CD4-positive, alpha-beta T cell (primary cell): ENCODE data around the gene SPNS3. TPM values are rescaled to one million over a fixed set of nuclear protein-coding genes. Genes with fewer than 3 reads are reported as not detected.

Source experiments
- ATAC-seq: fragments of 200-7000 bp; cut with Tn5 transposase; one replicate; pipeline ENCODE4 v1.10.0; 2022; ENCODE audit warnings: mild to moderate bottlenecking; ENCODE audit not compliant: poor library complexity
- CTCF ChIA-PET: fragments of 350-600 bp; sonication (Branson Sonifier 250); formaldehyde crosslinking; loops from one replicate; lab custom pipeline; 2021; ENCODE audit warnings: antibody characterized with exemption, inconsistent platforms; lab: Charles Lee
- POLR2A ChIA-PET: fragments of 350-600 bp; sonication (Branson Sonifier 250); formaldehyde crosslinking; loops from one replicate; lab custom pipeline; 2021; ENCODE audit warnings: antibody characterized with exemption, inconsistent platforms; lab: Charles Lee
- DNase-seq, 14 experiments: peaks; one replicate each; pipeline ENCODE4 v3.0.0-alpha.2; 2013 to 2020; ENCODE audit warnings: mixed read lengths in 2 of 14
- H3K27ac ChIP-seq, 2 donors: one replicate each; pipeline versions ENCODE4 v1.5.1 to v1.7.0; 2013; ENCODE audit warnings: low read length in 2 of 2, low read depth in 1 of 2, mild to moderate bottlenecking in 1 of 2
- H3K27me3 ChIP-seq, 2 experiments: 1 replicate in 1 of 2; 2 replicates in 1 of 2; pipeline versions ENCODE4 v1.6.1 to v1.7.0; 2013; ENCODE audit warnings: low read length in 2 of 2, control low read depth in 1 of 2, mild to moderate bottlenecking in 1 of 2, moderate library complexity in 1 of 2; ENCODE audit not compliant: insufficient read depth in 2 of 2, control insufficient read depth in 1 of 2
- H3K36me3 ChIP-seq: one replicate; pipeline ENCODE4 v1.6.1; 2013; ENCODE audit warnings: low read length, control low read depth; ENCODE audit not compliant: insufficient read depth
- H3K4me1 ChIP-seq: one replicate; pipeline ENCODE4 v1.6.1; 2013; ENCODE audit warnings: low read length, control low read depth; ENCODE audit not compliant: insufficient read depth
- H3K4me3 ChIP-seq: one replicate; pipeline ENCODE4 v1.5.1; 2013; ENCODE audit warnings: mild to moderate bottlenecking, low read length, moderate library complexity
- H3K9me3 ChIP-seq, 2 experiments: 1 replicate in 1 of 2; 2 replicates in 1 of 2; pipeline versions ENCODE4 v1.6.1 to v1.7.0; 2013; ENCODE audit warnings: low read length in 2 of 2, mild to moderate bottlenecking in 2 of 2, control low read depth in 1 of 2, moderate library complexity in 1 of 2; ENCODE audit not compliant: control insufficient read depth in 1 of 2, insufficient read depth in 1 of 2
- H3K27ac Mint-ChIP-seq: one replicate; pipeline ENCODE4 v1.8.0; 2020; ENCODE audit warnings: mixed read lengths
- H3K27me3 Mint-ChIP-seq: one replicate; pipeline ENCODE4 v1.8.0; 2021; ENCODE audit warnings: mixed read lengths
- H3K36me3 Mint-ChIP-seq: one replicate; pipeline ENCODE4 v1.8.0; 2021; ENCODE audit warnings: low read depth, mixed read lengths
- H3K4me1 Mint-ChIP-seq: one replicate; pipeline ENCODE4 v1.8.0; 2021; ENCODE audit warnings: low read depth, mixed read lengths
- H3K4me3 Mint-ChIP-seq: one replicate; pipeline ENCODE4 v1.8.0; 2020; ENCODE audit warnings: mild to moderate bottlenecking, mixed read lengths
- H3K9me3 Mint-ChIP-seq: one replicate; pipeline ENCODE4 v1.8.0; 2020; ENCODE audit warnings: mixed read lengths
- CTCF ChIP-seq: fragments of 200-600 bp; IDR thresholded peaks from one replicate; pipeline ENCODE4 v1.8.0; 2022; ENCODE audit warnings: antibody characterized with exemption, mild to moderate bottlenecking
- intact Hi-C, 2 experiments: fragments of 100-400 bp; cut with DNase I in 1 of 2; cut with micrococcal nuclease in 1 of 2; formaldehyde crosslinking; loops; one replicate each; pipeline versions ENCODE4 v1.15.1 to v1.9.0; 2023 to 2025; cut with DNase I, micrococcal nuclease
- total RNA-seq, 174 experiments: library from RNA in 2 of 174; stranded (reverse) in 2 of 174; gene quantifications; one replicate each; pipeline ENCODE4 v1.2.3 and lab custom pipeline; 2021 to 2026

The SPNS3 gene
- total RNA-seq, 2 experiments from 2014 or later: 2.3 to 2.5 TPM

GRCh38 chr17:4405699-4406098 is 28.0 kb upstream of the SPNS3 start:
- Mint-ChIP-seq H3K27ac (no peak overlapping the region), H3K27me3 (no peaks in the 10 kb centered on the region), H3K9me3 (no peaks in the 10 kb centered on the region), H3K4me3 (no peak overlapping the region), H3K36me3 (no peaks in the 10 kb centered on the region), H3K4me1 (no peaks in the 10 kb centered on the region)
- ATAC-seq (no peak), DNase-seq (no peak)
- TF ChIP-seq CTCF: no peak
- no peaks in the 10 kb centered on the region for H3K9me3 ChIP-seq
- intact Hi-C loops: no loop called here
- no peaks in the 10 kb centered on the region for H3K27me3 ChIP-seq
- H3K4me1 ChIP-seq: no peaks in the 10 kb centered on the region
- ChIA-PET CTCF (no interaction called here), POLR2A (no interaction called here)
- H3K27ac ChIP-seq: no peak overlapping the region
- H3K4me3 ChIP-seq: no peak overlapping the region
- H3K36me3 ChIP-seq: no peaks in the 10 kb centered on the region

GRCh38 chr17:4406386-4406785 is 27.4 kb upstream of the SPNS3 start:
- Mint-ChIP-seq H3K4me3 (no peak overlapping the region), H3K4me1 (no peaks in the 10 kb centered on the region), H3K27ac (no peak overlapping the region), H3K36me3 (no peaks in the 10 kb centered on the region), H3K9me3 (no peaks in the 10 kb centered on the region), H3K27me3 (no peaks in the 10 kb centered on the region)
- Histone ChIP-seq H3K27ac (no peak overlapping the region), H3K9me3 (no peaks in the 10 kb centered on the region), H3K4me3 (no peak overlapping the region), H3K4me1 (no peaks in the 10 kb centered on the region), H3K27me3 (no peaks in the 10 kb centered on the region), H3K36me3 (no peaks in the 10 kb centered on the region)
- no peak for TF ChIP-seq CTCF
- DNase-seq (no peak), ATAC-seq (no peak)
- POLR2A ChIA-PET: no interaction called here
- intact Hi-C loops: no loop called here
- CTCF ChIA-PET: no interaction called here

GRCh38 chr17:4407216-4407615 is 26.5 kb upstream of the SPNS3 start:
- Mint-ChIP-seq H3K27ac (no peak overlapping the region), H3K4me1 (no peaks in the 10 kb centered on the region), H3K4me3 (no peak overlapping the region), H3K27me3 (no peaks in the 10 kb centered on the region), H3K9me3 (no peaks in the 10 kb centered on the region), H3K36me3 (no peaks in the 10 kb centered on the region)
- DNase-seq (no peak), ATAC-seq (no peak)
- Histone ChIP-seq H3K27ac (no peak overlapping the region), H3K9me3 (no peaks in the 10 kb centered on the region), H3K4me1 (no peaks in the 10 kb centered on the region), H3K4me3 (no peak overlapping the region), H3K36me3 (no peaks in the 10 kb centered on the region), H3K27me3 (no peaks in the 10 kb centered on the region)
- intact Hi-C loops: no loop called here
- ChIA-PET CTCF (no interaction called here), POLR2A (no interaction called here)
- no peak for TF ChIP-seq CTCF
